WTC11 (cell line): ENCODE measurements around the gene VSIR.

ENCODE experiments used
- CREB1 ChIP-seq: sonication (generic); formaldehyde crosslinking; IDR thresholded peaks from 2 replicates; pipeline ENCODE4 v1.8.0; 2023; ENCODE audit warnings: mild to moderate bottlenecking, missing genetic modification reagents
- CREM ChIP-seq: sonication (generic); formaldehyde crosslinking; IDR thresholded peaks from 2 replicates; pipeline ENCODE4 v1.8.1; 2022; ENCODE audit warnings: mild to moderate bottlenecking, missing genetic modification reagents, moderate library complexity
- GRHL2 ChIP-seq: fragments of 250-450 bp; sonication (Bioruptor Pico); IDR thresholded peaks from 2 replicates; pipeline ENCODE4 v1.8.0; 2022; ENCODE audit warnings: mild to moderate bottlenecking, moderate library complexity; ENCODE audit not compliant: insufficient replicate concordance, severe bottlenecking
- ZNF263 ChIP-seq: sonication (generic); formaldehyde crosslinking; IDR thresholded peaks from 2 replicates; pipeline ENCODE4 v1.8.1; 2022; ENCODE audit warnings: low read depth, mild to moderate bottlenecking, moderate library complexity, missing genetic modification reagents
- ZNF317 ChIP-seq: sonication (generic); formaldehyde crosslinking; IDR thresholded peaks from 2 replicates; pipeline ENCODE4 v1.8.1; 2023; ENCODE audit warnings: low read depth, mild to moderate bottlenecking, moderate library complexity, missing genetic modification reagents, borderline replicate concordance
- ZNF416 ChIP-seq: fragments of 250-450 bp; sonication (Bioruptor Pico); IDR thresholded peaks from 2 replicates; pipeline ENCODE4 v1.9.0; 2021; ENCODE audit warnings: mild to moderate bottlenecking, inconsistent platforms
- TF ChIP-seq, protein P1 (sequence below): fragments of 200-600 bp; IDR thresholded peaks from 2 replicates; pipeline ENCODE4 v1.8.0; 2022; ENCODE audit warnings: antibody characterized with exemption
- TF ChIP-seq, protein P2 (sequence below): sonication (generic); formaldehyde crosslinking; IDR thresholded peaks from 2 replicates; pipeline ENCODE4 v1.8.1; 2023; ENCODE audit warnings: mild to moderate bottlenecking, missing genetic modification reagents, moderate library complexity
- TF ChIP-seq, protein P3 (sequence below): sonication (generic); formaldehyde crosslinking; IDR thresholded peaks from 2 replicates; pipeline ENCODE4 v1.8.1; 2022; ENCODE audit warnings: low read depth, missing genetic modification reagents, borderline replicate concordance
- TF ChIP-seq, protein P4 (sequence below): sonication (generic); formaldehyde crosslinking; IDR thresholded peaks from 2 replicates; pipeline ENCODE4 v1.8.1; 2022; ENCODE audit warnings: missing genetic modification reagents, borderline replicate concordance
- TF ChIP-seq, protein P5 (sequence below): fragments of 250-450 bp; sonication (Bioruptor Pico); IDR thresholded peaks from 2 replicates; pipeline ENCODE4 v2.1.2; 2022; ENCODE audit warnings: mild to moderate bottlenecking, moderate library complexity
- TF ChIP-seq, protein P6 (sequence below): sonication (generic); formaldehyde crosslinking; IDR thresholded peaks from 2 replicates; pipeline ENCODE4 v1.8.0; 2023; ENCODE audit warnings: missing genetic modification reagents, mild to moderate bottlenecking, borderline replicate concordance

DNA sequence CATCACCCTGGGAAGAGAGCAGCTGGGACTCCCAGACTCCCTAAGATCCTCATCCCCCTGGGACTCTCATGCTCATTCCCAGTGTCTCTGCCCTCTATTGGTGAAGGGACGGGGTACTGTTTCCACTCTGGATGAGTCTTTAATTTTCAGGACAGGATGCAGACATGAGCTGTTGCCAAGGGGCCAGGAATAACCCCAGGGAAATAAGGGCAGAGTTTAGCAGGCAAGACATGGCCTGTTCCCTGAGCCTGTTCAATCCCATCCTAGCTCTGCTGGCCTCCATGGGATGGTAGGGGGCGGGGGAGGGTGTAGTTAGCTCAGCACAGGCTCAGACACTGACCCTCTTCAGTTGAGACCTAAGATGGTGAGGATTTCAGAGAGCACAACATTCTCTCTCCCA is 67.7 kb downstream of the VSIR start:
- TF ChIP-seq ZNF317 (no peak), CREB1 (CRISPR knock-in tag) (no peak), GRHL2 (CRISPR knock-in tag) (no peak), ZNF263 (no peak), CREM (CRISPR knock-in tag) (no peak), ZNF416 (CRISPR knock-in tag) (no peak)
- TF ChIP-seq, protein P1, sequence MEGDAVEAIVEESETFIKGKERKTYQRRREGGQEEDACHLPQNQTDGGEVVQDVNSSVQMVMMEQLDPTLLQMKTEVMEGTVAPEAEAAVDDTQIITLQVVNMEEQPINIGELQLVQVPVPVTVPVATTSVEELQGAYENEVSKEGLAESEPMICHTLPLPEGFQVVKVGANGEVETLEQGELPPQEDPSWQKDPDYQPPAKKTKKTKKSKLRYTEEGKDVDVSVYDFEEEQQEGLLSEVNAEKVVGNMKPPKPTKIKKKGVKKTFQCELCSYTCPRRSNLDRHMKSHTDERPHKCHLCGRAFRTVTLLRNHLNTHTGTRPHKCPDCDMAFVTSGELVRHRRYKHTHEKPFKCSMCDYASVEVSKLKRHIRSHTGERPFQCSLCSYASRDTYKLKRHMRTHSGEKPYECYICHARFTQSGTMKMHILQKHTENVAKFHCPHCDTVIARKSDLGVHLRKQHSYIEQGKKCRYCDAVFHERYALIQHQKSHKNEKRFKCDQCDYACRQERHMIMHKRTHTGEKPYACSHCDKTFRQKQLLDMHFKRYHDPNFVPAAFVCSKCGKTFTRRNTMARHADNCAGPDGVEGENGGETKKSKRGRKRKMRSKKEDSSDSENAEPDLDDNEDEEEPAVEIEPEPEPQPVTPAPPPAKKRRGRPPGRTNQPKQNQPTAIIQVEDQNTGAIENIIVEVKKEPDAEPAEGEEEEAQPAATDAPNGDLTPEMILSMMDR = no peak
- TF ChIP-seq, protein P2, sequence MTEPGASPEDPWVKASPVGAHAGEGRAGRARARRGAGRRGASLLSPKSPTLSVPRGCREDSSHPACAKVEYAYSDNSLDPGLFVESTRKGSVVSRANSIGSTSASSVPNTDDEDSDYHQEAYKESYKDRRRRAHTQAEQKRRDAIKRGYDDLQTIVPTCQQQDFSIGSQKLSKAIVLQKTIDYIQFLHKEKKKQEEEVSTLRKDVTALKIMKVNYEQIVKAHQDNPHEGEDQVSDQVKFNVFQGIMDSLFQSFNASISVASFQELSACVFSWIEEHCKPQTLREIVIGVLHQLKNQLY (CRISPR knock-in tag) = no peak
- TF ChIP-seq, protein P3, sequence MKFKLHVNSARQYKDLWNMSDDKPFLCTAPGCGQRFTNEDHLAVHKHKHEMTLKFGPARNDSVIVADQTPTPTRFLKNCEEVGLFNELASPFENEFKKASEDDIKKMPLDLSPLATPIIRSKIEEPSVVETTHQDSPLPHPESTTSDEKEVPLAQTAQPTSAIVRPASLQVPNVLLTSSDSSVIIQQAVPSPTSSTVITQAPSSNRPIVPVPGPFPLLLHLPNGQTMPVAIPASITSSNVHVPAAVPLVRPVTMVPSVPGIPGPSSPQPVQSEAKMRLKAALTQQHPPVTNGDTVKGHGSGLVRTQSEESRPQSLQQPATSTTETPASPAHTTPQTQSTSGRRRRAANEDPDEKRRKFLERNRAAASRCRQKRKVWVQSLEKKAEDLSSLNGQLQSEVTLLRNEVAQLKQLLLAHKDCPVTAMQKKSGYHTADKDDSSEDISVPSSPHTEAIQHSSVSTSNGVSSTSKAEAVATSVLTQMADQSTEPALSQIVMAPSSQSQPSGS (CRISPR knock-in tag) = no peak
- TF ChIP-seq, protein P4, sequence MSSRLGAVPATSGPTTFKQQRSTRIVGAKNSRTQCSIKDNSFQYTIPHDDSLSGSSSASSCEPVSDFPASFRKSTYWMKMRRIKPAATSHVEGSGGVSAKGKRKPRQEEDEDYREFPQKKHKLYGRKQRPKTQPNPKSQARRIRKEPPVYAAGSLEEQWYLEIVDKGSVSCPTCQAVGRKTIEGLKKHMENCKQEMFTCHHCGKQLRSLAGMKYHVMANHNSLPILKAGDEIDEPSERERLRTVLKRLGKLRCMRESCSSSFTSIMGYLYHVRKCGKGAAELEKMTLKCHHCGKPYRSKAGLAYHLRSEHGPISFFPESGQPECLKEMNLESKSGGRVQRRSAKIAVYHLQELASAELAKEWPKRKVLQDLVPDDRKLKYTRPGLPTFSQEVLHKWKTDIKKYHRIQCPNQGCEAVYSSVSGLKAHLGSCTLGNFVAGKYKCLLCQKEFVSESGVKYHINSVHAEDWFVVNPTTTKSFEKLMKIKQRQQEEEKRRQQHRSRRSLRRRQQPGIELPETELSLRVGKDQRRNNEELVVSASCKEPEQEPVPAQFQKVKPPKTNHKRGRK (CRISPR knock-in tag) = no peak
- TF ChIP-seq, protein P5, sequence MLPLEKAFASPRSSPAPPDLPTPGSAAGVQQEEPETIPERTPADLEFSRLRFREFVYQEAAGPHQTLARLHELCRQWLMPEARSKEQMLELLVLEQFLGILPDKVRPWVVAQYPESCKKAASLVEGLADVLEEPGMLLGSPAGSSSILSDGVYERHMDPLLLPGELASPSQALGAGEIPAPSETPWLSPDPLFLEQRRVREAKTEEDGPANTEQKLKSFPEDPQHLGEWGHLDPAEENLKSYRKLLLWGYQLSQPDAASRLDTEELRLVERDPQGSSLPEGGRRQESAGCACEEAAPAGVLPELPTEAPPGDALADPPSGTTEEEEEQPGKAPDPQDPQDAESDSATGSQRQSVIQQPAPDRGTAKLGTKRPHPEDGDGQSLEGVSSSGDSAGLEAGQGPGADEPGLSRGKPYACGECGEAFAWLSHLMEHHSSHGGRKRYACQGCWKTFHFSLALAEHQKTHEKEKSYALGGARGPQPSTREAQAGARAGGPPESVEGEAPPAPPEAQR (CRISPR knock-in tag) = no peak
- TF ChIP-seq, protein P6, sequence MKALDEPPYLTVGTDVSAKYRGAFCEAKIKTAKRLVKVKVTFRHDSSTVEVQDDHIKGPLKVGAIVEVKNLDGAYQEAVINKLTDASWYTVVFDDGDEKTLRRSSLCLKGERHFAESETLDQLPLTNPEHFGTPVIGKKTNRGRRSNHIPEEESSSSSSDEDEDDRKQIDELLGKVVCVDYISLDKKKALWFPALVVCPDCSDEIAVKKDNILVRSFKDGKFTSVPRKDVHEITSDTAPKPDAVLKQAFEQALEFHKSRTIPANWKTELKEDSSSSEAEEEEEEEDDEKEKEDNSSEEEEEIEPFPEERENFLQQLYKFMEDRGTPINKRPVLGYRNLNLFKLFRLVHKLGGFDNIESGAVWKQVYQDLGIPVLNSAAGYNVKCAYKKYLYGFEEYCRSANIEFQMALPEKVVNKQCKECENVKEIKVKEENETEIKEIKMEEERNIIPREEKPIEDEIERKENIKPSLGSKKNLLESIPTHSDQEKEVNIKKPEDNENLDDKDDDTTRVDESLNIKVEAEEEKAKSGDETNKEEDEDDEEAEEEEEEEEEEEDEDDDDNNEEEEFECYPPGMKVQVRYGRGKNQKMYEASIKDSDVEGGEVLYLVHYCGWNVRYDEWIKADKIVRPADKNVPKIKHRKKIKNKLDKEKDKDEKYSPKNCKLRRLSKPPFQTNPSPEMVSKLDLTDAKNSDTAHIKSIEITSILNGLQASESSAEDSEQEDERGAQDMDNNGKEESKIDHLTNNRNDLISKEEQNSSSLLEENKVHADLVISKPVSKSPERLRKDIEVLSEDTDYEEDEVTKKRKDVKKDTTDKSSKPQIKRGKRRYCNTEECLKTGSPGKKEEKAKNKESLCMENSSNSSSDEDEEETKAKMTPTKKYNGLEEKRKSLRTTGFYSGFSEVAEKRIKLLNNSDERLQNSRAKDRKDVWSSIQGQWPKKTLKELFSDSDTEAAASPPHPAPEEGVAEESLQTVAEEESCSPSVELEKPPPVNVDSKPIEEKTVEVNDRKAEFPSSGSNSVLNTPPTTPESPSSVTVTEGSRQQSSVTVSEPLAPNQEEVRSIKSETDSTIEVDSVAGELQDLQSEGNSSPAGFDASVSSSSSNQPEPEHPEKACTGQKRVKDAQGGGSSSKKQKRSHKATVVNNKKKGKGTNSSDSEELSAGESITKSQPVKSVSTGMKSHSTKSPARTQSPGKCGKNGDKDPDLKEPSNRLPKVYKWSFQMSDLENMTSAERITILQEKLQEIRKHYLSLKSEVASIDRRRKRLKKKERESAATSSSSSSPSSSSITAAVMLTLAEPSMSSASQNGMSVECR = no peak
